GM10847 (cell line): Measurements from ENCODE around the gene MRPL42.
A peak's percentile ranks its signal among the peaks of the same experiment; 100 is the strongest.

Source experiments
- POLR2A ChIP-seq: IDR thresholded peaks from 2 replicates; pipeline ENCODE4 v1.6.1; 2011; ENCODE audit not compliant: insufficient read length; ENCODE audit errors: extremely low read depth

Gene MRPL42

DNA sequence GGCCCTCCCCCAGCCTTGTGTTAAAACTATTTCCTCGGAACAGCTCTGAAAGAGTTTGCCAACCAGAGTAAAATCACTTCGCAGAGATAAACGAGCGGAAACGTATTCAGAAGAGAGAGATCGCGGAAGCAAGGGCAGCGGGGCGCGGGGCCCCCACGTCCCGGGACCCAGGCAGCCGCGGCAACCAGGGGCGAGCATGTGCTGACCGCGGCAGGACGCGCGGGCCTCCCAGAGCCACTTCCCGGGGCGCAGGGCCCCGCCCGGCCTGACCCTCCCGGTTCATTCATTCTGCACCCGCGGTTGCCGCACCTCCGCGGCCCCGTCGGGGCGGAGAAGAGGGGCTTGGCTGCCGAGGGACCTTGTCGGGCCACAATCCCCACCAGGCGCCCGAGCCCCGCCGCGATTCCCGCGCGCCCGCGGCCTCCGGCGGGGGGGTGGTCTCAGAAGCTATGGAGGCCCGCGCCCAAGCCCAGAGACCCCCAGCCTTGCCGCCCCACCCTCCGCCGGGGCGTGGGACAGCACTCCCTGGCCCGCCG, 26.2 kb upstream of the MRPL42 start:
- TF ChIP-seq POLR2A, result no peak

DNA sequence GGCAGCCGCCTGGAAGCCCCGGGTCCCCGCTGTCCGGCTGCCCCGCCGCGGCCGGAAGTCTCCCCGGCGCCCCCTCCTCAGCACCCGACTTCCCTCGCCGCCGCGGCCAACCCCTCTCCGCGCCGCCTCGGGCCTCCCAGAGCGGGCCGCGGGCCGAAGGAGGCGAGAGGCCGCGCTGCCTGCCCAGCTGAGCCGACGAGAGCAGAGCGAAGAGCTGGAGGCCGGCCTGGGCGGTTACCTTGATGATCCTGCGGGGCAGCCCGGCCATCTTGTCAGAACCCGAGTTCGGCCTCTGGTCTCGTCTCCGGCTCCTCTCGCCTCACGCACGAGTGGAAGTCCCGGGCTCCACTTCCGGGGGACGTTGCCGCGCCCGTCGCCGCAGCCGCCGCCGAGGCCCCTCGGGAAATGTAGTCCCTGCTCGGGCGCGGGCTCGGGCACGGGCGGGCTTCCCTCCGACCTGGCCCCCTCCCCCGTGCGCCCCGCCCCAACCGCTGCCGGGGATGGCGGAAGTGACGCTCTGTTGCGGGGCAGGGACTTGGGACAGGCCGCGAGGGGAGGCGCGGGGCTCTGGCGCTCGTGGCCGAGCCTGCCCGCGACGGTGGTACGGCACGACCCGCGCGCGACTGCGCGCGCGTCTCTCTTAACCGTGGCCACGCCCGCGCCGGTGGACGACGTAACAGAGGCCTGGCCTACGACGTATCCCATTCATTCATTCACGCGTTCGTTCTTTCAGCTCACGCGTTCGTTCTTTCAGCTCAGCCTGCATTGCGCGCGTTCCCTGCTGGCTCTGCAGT, 25.5 kb upstream of the MRPL42 start, which contains the start of gene UBE2N:
UBE2N (minus strand) TSS at position 331 of the 794 bp plus-strand sequence; CDS start at position 268, 63 bp downstream.
- peak; percentile 64 for TF ChIP-seq POLR2A

DNA sequence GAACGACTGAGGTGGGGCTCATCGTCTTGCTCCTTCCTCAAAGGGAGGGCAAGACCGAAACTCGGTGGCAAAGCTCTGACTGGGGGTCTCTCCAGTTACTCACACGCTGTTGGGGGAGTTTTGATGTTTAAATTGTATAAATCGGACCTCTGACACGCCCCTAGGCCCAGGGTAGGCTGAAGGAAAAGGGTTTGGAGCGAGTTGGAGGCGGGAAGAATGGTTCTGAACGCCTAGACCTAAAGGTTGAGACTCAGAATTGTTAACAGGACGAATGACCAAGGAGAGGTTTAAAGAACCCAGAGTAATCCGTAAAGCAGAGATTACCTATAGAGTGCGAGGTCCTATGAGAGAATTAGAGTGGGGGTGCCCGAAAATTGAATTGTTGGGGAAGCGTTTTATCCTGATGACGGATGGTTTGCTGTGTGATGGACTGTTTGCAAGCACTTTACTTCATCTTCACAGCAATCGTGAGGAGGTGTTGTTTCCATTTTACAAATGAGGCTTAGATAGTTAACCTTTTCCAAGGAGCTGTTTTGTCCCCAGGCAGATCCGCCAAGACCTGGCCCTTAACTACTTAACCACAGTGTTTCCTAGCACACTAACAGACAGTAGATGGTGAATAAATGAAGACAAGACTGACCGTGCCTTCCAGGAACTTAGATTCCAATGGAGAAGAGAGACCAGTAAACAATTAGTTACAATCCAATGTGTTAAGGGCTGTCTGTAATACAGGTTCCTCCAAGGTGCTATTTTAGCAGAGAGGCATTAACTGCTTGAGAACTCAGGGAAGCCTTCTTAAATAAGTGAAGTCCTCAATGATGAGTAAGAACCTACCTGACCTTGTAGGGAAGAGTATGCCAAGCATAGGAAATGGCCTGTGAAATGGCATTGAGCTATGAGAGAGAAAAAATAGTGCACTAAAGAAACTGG, 24.6 kb upstream of the MRPL42 start:
- no peak for TF ChIP-seq POLR2A

DNA sequence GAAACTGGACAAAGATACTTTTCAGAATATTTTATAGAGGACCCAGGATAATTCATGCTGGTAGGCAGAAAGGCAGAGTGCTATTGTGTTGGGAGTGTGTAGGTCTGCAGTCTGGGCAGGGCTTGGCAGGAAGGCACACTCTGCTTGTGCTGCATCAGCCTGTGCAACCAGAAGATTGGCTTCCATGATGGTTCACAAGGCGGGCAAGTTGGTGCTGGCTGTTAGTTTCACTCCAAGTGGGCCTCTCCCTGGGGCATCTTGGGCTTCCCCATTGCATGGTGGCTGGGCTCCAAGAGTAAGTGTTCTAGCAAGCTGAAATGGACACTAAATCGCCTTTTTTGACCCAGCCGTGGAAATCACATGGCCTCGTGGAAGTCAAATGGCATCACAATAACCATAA, 23.7 kb upstream of the MRPL42 start:
- TF ChIP-seq POLR2A, result no peak

DNA sequence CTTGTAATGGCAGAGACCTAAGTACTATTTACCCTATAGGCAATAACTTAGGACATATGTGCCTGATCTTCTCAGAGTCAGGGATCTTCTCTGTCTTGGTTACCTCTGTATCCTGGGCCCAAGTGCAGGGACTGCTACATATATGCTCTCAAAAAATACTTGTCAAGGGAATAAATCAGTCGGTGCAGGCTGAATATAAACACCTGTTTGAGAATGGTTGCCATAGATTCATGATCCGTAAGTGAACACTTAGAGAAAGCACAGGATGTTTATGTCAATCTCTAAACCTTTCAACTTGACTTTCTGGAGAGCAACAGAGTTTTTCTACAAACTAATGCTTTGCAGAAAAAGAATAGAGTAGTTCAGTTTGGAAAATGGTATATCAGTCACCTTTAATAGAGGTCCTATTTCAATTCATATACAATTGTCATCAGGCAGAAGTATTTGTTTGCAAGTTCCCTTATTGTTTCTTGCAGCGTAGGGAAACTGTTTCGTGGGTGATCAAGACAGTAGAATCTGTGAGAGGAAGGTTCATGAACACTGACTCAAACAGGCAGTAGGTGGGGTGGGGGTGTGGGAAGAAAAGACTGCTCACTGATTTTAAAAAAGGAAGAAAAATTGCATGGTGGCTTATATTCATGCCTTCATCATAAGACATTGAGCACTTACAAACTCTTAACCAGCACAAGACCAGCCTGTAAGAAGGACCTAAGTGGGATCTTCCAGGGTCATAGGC, 19.6 kb upstream of the MRPL42 start:
- TF ChIP-seq POLR2A, result no peak

DNA sequence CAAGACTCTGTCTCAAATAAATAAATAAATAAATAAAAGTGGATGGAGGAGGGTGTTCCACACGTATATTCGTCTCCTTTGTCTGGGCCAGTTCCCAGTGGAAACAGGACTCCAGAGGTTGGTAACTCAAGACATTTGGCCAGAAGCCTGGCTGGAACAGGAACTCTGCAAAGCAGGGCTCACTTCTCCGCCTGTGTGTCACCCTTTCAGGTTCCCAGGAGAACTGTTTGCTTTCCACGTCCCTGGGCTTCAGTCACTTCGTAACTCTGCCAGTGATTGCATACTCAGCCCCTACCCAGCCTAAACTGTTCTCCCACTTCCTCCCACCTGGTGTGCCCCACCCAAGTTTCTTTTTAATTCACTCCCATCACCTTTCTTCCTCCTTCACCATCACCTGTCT, 18.5 kb upstream of the MRPL42 start:
- TF ChIP-seq POLR2A, result no peak

DNA sequence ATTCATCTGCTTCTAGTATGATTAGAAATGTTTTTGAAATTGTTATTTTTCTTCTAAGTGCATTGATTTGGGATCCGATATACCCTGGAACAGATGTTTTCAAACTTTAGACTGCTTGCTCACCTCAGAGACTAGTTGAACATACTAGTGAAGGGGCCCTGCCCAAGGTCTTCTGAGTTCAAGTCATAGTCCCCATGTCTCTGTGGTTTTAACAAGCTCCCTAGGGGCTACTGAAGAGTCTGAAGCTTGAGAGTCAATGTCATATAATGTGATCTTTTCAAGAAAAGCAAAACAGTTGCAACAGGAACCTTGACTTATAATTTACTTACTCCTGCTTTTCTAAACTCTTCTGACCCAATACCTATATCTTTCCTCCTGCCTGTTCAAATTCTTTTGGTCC, 18.0 kb upstream of the MRPL42 start:
- no peak for TF ChIP-seq POLR2A

DNA sequence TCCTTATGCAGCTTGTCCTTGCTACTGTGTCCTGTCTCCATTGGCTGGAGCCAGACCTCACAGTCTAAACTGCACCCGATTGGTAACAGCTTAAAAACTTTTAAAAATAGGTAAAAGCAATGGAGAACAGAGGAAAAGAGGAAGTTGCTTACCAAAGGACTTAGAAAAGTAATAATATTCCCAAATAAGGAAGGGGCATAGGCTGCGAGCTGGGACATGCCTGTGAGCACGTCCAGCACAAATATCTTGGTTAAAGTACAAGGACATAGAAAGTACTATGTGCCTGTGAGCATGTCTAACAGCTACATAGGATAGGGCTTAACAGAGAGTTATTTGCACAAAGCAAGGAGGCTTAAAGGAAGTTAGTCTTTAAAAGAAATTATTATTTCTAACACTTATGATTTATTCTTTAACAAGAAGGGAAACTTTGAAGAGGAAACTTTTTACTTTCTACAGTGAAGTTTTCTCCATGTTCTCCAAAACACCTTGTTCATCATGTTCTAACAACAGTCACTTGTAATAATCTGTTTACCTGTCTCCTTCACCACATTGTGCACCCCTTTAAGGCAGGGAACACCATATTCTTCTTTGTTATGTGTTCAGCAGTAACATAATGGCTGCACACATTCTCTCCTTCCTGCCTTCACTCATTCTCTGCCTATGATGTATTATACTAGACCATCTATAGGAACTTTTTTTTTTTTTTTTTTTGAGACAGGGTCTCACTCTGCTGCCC, 15.7 kb upstream of the MRPL42 start:
- TF ChIP-seq POLR2A, result no peak

DNA sequence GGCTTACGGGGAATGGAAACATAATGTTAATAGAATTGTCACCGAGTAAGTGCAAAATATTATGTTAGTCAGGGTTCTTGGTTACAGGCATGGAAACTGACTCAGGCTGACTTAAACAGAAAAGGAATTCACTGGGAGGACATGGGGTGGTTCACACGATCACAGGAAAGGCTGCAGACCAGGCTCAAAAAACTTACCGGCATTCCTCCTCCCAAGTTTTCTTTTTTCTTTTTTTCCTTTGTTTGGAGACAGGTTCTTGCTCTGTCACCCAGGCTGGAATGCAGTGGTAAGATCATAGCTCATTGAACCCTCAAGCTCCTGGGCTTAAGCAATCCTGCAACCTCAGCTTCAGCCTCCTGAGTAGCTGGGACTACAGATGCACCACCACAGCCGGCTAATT, 13.7 kb upstream of the MRPL42 start:
- TF ChIP-seq POLR2A, result no peak

DNA sequence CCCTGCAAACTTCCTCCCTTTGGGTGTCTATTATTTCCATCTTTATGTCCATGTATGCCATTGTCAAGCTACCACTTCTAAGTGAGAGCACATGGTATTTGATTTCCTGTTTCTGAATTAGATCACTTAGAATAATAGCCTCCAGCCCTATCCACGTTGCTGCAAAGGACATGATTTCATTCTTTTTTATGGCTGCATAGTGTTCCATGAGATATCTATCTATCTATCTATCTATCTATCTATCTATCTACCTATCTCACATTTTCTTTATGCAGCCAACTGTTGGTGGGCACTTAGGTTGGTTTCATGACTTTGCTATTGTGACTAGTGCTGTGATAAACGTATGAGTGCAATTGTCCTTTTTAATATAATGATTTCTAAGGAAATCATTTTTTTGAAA, 11.2 kb upstream of the MRPL42 start:
- TF ChIP-seq POLR2A, result no peak

DNA sequence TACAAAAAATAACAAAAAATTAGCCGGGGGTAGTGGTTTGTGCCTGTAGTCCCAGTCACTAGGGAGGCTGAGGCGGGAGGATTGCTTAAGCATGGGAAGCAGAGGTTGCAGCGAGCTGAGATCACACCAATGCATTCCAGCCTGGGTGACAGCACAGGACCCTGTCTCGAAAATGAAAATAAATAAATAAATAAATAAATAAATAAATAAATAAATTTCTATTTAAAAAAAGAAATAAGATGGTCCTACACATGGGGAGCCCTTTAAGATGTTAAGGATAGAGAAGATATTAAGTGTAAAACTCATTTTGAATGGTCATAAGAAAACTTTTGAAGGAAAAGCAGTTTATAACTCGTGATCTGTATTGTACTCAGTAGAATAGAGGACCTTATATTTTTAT, 8.2 kb upstream of the MRPL42 start:
- TF ChIP-seq POLR2A, result no peak

DNA sequence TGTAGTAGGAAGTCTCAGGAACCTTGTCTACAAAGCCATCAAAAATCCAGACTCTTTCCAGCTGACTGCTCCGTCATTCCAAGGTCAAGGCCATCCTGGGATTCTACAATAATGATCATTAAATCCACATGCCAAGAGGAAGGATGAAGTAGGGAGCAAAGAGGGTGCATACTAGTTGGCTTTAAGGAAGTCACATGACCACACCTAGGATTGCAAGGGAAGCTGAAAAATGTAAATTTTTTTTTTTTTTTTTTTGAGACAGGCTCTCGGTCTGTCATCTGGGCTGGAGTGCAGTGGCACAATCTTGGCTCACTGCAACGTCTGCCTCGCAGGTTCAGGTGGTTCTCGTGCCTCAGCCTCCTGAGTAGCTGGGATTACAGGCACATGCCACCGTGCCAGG, 7.3 kb upstream of the MRPL42 start:
- no peak for TF ChIP-seq POLR2A

DNA sequence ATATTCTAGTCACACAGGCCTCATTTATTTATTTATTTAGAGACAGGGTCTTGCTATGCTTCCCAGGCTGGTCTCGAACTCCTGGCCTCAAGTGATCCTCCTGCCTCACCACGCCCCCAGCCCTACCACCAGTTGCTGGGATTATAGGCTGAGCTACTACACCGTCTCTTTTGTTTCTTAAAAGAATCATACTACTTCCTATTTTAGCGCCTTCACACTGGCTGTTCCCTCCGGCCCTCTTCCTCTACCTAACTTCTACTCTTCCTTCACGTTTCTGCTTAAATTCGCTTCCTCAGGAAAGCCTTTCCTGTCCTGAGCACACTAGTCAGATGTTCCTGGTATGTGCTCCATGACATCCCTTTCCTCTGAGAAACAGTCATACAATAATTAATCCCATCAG, 6.4 kb upstream of the MRPL42 start:
- TF ChIP-seq POLR2A, result no peak

DNA sequence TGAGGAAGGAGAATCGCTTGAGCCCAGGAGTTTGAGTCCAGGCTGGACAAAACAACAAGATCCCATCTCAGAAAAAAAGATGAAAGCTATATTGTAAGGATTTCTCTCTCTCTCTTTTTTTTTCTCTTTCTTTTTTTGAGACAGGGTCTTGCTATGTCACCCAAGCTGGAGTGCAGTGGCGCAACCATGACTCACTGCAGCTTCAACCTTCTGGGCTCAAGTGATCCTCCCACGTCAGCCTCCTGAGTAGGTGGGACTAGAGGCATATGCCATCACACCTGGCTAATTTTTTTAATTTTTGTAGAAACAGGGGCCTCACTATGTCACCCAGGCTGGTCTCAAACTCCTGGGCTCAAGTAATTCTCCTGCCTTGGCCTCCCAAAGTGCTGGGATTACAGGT, 5.8 kb upstream of the MRPL42 start:
- TF ChIP-seq POLR2A, result no peak

DNA sequence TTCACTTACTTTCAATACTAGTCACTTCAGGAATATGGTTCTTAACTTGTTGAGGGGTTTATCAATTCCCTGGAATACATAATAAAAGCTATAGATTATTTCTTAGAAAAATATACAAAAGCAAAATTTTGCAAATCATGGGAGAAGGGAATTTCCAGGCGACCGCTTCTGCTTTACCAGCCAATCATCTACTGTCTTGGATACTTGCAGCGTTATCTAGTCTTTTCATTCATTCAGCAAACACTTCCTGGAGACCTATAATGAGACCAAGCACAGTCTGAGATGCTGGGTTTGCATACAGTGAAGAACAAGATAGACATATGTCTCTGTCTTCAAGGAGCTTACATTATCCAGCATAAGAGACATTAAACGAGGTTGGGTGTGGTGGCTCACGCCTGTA, 1.5 kb upstream of the MRPL42 start:
- TF ChIP-seq POLR2A, result no peak
